Neural progenitor cell (in vitro differentiated cells): ENCODE results near the gene CSRP1. TPM values are rescaled to one million over a fixed set of nuclear protein-coding genes. Genes with fewer than 3 reads are reported as not detected.

ENCODE experiments used
- DNase-seq: peaks from one replicate; pipeline ENCODE4 v3.0.0-alpha.2; 2016; ENCODE audit warnings: low spot score
- H2AFZ ChIP-seq: fragments of 200-600 bp; sonication (generic); replicated peaks from 2 replicates; pipeline ENCODE4 v1.6.1; 2016; ENCODE audit warnings: antibody characterized with exemption
- H3F3A ChIP-seq: fragments of 200-600 bp; sonication (generic); 2 replicates; pipeline ENCODE4 v1.6.1; 2016; ENCODE audit warnings: antibody characterized with exemption, low read depth
- H3K27ac ChIP-seq: fragments of 200-600 bp; sonication (generic); 2 replicates; pipeline ENCODE4 v1.5.1; 2016; ENCODE audit warnings: mild to moderate bottlenecking
- H3K27me3 ChIP-seq: fragments of 200-600 bp; sonication (generic); 2 replicates; pipeline ENCODE4 v1.6.1; 2016; ENCODE audit warnings: mild to moderate bottlenecking, moderate library complexity
- H3K36me3 ChIP-seq: fragments of 200-600 bp; sonication (generic); 2 replicates; pipeline ENCODE4 v1.5.1; 2016
- H3K4me1 ChIP-seq: fragments of 200-600 bp; sonication (generic); 2 replicates; pipeline ENCODE4 v1.6.1; 2016; ENCODE audit warnings: mixed run types
- H3K4me2 ChIP-seq: fragments of 200-600 bp; sonication (generic); 2 replicates; pipeline ENCODE4 v1.6.1; 2016
- H3K4me3 ChIP-seq: fragments of 200-600 bp; sonication (generic); 2 replicates; pipeline ENCODE4 v1.5.1; 2016
- H3K79me2 ChIP-seq: fragments of 200-600 bp; sonication (generic); 2 replicates; pipeline ENCODE4 v1.6.1; 2016; ENCODE audit warnings: low read depth
- H3K9ac ChIP-seq: fragments of 200-600 bp; sonication (generic); 2 replicates; pipeline ENCODE4 v1.6.1; 2016
- H3K9me3 ChIP-seq: fragments of 200-600 bp; sonication (generic); 2 replicates; pipeline ENCODE4 v1.5.1; 2016; ENCODE audit warnings: low read depth
- H4K20me1 ChIP-seq: fragments of 200-600 bp; sonication (generic); 2 replicates; pipeline ENCODE4 v1.6.1; 2016; ENCODE audit warnings: low read depth
- H3K27ac Mint-ChIP-seq: 3 replicates; pipeline ENCODE4 v1.8.0; 2021; ENCODE audit warnings: mixed read lengths
- H3K27me3 Mint-ChIP-seq: 2 replicates; pipeline ENCODE4 v1.8.0; 2022; ENCODE audit warnings: low read depth, mild to moderate bottlenecking, inconsistent platforms, moderate library complexity, mixed read lengths; ENCODE audit not compliant: insufficient read depth
- H3K36me3 Mint-ChIP-seq: 3 replicates; pipeline ENCODE4 v1.8.0; 2021; ENCODE audit warnings: mixed read lengths
- H3K4me1 Mint-ChIP-seq: 3 replicates; pipeline ENCODE4 v1.8.0; 2021; ENCODE audit warnings: mixed read lengths
- H3K4me3 Mint-ChIP-seq: 3 replicates; pipeline ENCODE4 v1.8.0; 2021; ENCODE audit warnings: mild to moderate bottlenecking, moderate library complexity, mixed read lengths
- H3K9me3 Mint-ChIP-seq: 3 replicates; pipeline ENCODE4 v1.8.0; 2020; ENCODE audit warnings: mixed read lengths
- EZH2 ChIP-seq: fragments of 200-600 bp; sonication (generic); IDR thresholded peaks from 2 replicates; pipeline ENCODE4 v1.6.1; 2017; ENCODE audit warnings: antibody characterized with exemption, mild to moderate bottlenecking, moderate library complexity
- EZH2phosphoT487 ChIP-seq: fragments of 200-600 bp; sonication (generic); IDR thresholded peaks from 2 replicates; pipeline ENCODE4 v1.6.1; 2017; ENCODE audit warnings: antibody characterized with exemption
- total RNA-seq: library from RNA; depleted of rRNA; stranded (reverse); fragments of >200 nt; gene quantifications from 2 replicates; pipeline ENCODE4 v1.2.3, GENCODE V29; 2015; ENCODE audit warnings: low replicate concordance
- TF ChIP-seq, protein P1 (sequence below): fragments of 200-600 bp; sonication (generic); IDR thresholded peaks from 2 replicates; pipeline ENCODE4 v1.5.1; 2017; ENCODE audit warnings: antibody characterized with exemption, mild to moderate bottlenecking

Gene CSRP1
- total RNA-seq, 1 donor from 2014 or later = 2.5 TPM

DNA sequence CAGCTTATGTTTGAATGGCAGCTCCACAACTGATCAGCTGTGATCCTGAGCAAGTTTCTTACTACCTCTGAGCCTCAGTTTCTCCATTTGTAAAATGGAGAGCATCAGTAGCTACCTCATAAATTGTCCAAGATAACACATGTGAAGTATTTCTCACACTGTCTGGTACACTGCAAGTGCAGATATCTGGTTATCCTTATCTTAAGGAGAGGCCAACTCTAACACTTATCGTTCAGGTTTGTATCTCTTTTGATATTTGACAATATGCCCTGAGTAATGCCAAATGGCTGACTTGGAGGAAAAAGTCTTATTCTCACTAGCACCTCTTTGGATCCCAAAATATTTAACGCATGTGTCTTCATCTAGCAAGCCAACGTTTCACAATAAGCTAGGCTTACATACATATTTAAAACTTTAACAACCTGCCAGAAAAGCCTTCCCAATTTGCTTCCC, 2.7 kb downstream of the CSRP1 start:
- Histone ChIP-seq H3F3A (peaks cover 36% of the 10 kb centered on the region), H3K4me1 (peaks cover 43% of the 10 kb centered on the region), H3K27me3 (peaks cover 35% of the 10 kb centered on the region), H3K36me3 (no peaks in the 10 kb centered on the region), H3K4me3 (no peak overlapping the region), H3K79me2 (no peaks in the 10 kb centered on the region), H3K4me2 (no peak overlapping the region), H3K9ac (no peak overlapping the region), H3K27ac (no peak overlapping the region), H4K20me1 (no peaks in the 10 kb centered on the region), H2AFZ (no peak overlapping the region), H3K9me3 (no peaks in the 10 kb centered on the region)
- no peaks in the 10 kb centered on the region for H3K36me3 Mint-ChIP-seq
- H3K4me3 Mint-ChIP-seq = no peak overlapping the region
- H3K27ac Mint-ChIP-seq = no peak overlapping the region
- peaks cover 52% of the 10 kb centered on the region for H3K4me1 Mint-ChIP-seq
- peaks cover 5% of the 10 kb centered on the region for H3K27me3 Mint-ChIP-seq
- TF ChIP-seq, protein P1, sequence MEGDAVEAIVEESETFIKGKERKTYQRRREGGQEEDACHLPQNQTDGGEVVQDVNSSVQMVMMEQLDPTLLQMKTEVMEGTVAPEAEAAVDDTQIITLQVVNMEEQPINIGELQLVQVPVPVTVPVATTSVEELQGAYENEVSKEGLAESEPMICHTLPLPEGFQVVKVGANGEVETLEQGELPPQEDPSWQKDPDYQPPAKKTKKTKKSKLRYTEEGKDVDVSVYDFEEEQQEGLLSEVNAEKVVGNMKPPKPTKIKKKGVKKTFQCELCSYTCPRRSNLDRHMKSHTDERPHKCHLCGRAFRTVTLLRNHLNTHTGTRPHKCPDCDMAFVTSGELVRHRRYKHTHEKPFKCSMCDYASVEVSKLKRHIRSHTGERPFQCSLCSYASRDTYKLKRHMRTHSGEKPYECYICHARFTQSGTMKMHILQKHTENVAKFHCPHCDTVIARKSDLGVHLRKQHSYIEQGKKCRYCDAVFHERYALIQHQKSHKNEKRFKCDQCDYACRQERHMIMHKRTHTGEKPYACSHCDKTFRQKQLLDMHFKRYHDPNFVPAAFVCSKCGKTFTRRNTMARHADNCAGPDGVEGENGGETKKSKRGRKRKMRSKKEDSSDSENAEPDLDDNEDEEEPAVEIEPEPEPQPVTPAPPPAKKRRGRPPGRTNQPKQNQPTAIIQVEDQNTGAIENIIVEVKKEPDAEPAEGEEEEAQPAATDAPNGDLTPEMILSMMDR = no peak
- TF ChIP-seq EZH2phosphoT487 (no peak), EZH2 (no peak)
- DNase-seq = no peak
- no peaks in the 10 kb centered on the region for H3K9me3 Mint-ChIP-seq

DNA sequence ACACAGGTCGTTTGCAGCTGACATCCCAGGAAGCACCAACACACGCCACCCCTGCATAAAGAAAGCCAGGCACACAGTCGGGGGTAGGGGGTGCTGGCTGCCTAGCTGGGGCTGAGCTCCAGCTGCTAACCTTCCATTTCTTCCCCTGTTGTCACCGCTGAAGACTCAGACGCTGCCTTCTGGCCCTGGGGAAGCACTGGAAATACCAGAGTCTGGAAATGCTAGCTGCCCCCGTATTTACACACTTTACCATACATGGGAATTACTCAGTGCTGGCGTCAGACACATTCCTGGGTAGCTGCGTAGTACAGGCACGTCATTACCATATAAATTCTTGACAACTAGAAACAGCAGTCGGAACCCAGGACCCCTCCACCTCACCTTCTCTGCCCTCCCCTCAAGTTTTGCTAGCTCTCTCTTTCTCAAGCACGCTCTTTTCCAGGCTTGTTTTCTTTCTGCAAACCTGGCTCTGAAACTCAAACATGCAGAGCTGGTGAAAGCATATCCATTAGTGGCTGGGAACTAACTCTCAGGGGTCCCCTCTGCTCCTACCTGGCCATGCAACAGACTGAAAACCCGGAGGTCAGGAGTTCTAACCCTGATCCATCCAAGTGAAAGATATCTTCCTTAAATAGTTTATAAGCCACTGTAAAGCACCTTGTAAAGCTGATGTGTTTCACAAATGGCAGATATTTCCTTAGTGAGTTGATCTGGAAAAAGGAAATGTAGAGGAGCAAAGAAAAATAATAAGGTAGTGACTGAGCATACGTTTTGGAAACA, 3.3 kb downstream of the CSRP1 start:
- Mint-ChIP-seq H3K4me3 (peak overlapping the region; percentile 52), H3K9me3 (no peaks in the 10 kb centered on the region), H3K27ac (peak overlapping the region; percentile 98), H3K27me3 (peaks cover 7% of the 10 kb centered on the region), H3K4me1 (peaks cover 52% of the 10 kb centered on the region), H3K36me3 (no peaks in the 10 kb centered on the region)
- DNase-seq = peak; percentile 37
- peak overlapping the region; percentile 19 for H3K4me2 ChIP-seq
- peaks cover 36% of the 10 kb centered on the region for H3F3A ChIP-seq
- H3K4me3 ChIP-seq = no peak overlapping the region
- H3K79me2 ChIP-seq = no peaks in the 10 kb centered on the region
- TF ChIP-seq EZH2phosphoT487 = no peak
- TF ChIP-seq, protein P1 = no peak
- TF ChIP-seq EZH2 = no peak
- H3K27ac ChIP-seq = no peak overlapping the region
- H3K9ac ChIP-seq = no peak overlapping the region
- peaks cover 43% of the 10 kb centered on the region for H3K4me1 ChIP-seq
- H3K36me3 ChIP-seq = no peaks in the 10 kb centered on the region
- H2AFZ ChIP-seq = no peak overlapping the region
- H3K9me3 ChIP-seq = no peaks in the 10 kb centered on the region
- H3K27me3 ChIP-seq = peaks cover 29% of the 10 kb centered on the region
- no peaks in the 10 kb centered on the region for H4K20me1 ChIP-seq

DNA sequence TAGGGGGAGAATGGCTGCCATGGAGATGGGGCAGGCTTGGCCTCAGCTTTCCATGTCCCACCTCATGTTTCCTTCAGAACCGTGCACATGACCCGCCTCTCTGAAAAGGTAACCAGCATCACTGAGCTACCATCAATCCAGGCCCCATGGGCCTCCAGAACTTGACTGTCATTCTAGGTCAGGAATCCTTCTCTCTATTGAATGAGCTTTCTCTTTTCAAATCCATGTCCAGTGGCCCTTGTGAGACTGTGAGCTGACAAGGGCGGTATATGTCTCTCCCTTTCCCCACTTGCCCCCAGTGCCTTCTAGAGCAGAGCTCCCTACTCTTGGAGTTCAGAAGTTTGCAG, 4.4 kb downstream of the CSRP1 start:
- no peak overlapping the region for H3K27ac Mint-ChIP-seq
- Histone ChIP-seq H3K27ac (no peak overlapping the region), H3K9ac (no peak overlapping the region), H3K4me1 (peaks cover 43% of the 10 kb centered on the region), H3K4me2 (no peak overlapping the region), H4K20me1 (no peaks in the 10 kb centered on the region), H3K36me3 (no peaks in the 10 kb centered on the region), H3K79me2 (no peaks in the 10 kb centered on the region), H3F3A (peaks cover 36% of the 10 kb centered on the region), H3K9me3 (no peaks in the 10 kb centered on the region), H2AFZ (no peak overlapping the region), H3K27me3 (peaks cover 18% of the 10 kb centered on the region), H3K4me3 (no peak overlapping the region)
- H3K36me3 Mint-ChIP-seq = no peaks in the 10 kb centered on the region
- peak overlapping the region; percentile 39 for H3K4me3 Mint-ChIP-seq
- peaks cover 9% of the 10 kb centered on the region for H3K27me3 Mint-ChIP-seq
- TF ChIP-seq, protein P1 = no peak
- TF ChIP-seq EZH2 (no peak), EZH2phosphoT487 (no peak)
- H3K4me1 Mint-ChIP-seq = peaks cover 52% of the 10 kb centered on the region
- no peak for DNase-seq
- H3K9me3 Mint-ChIP-seq = no peaks in the 10 kb centered on the region
